Caco-2 (cell line): ENCODE measurements around the gene METTL25. TPM values are rescaled to one million over a fixed set of nuclear protein-coding genes. Genes with fewer than 3 reads are reported as not detected.

Experiments used
- BruUV-seq: library from RNA; stranded (reverse); fragments of 400-500 nt; replicated peaks from 2 replicates; lab custom pipeline; 2021; lab: Mats Ljungman, UMichigan
- CTCF ChIA-PET: fragments of 300-600 bp; sonication (Branson Sonifier 250); formaldehyde crosslinking; loops from one replicate; lab custom pipeline; 2022; ENCODE audit warnings: antibody characterized with exemption; lab: Charles Lee
- POLR2A ChIA-PET: fragments of 300-600 bp; sonication (Branson Sonifier 250); formaldehyde crosslinking; loops from one replicate; lab custom pipeline; 2022; ENCODE audit warnings: antibody characterized with exemption; lab: Charles Lee
- DNase-seq, 2 experiments: peaks; one replicate each; pipeline versions ENCODE4 v3.0.0 to v3.0.0-alpha.2; 2020 to 2022
- H3K27me3 ChIP-seq: replicated peaks from 2 replicates; pipeline ENCODE4 v1.6.0; 2011; ENCODE audit warnings: low read length; ENCODE audit not compliant: control insufficient read depth, insufficient read depth
- H3K36me3 ChIP-seq: 2 replicates; pipeline ENCODE4 v1.5.1; 2011; ENCODE audit warnings: low read length; ENCODE audit not compliant: control insufficient read depth, insufficient read depth
- H3K4me1 ChIP-seq: fragments of 250-450 bp; sonication (Bioruptor Pico); 2 replicates; pipeline ENCODE4 v1.5.1; 2020; ENCODE audit warnings: mild to moderate bottlenecking
- H3K4me3 ChIP-seq: 2 replicates; pipeline ENCODE4 v1.5.1; 2011; ENCODE audit warnings: low read depth, mild to moderate bottlenecking, control low read depth, low read length
- H3K9me3 ChIP-seq: fragments of 250-450 bp; sonication (Bioruptor Pico); 2 replicates; pipeline ENCODE4 v1.5.1; 2020; ENCODE audit warnings: mild to moderate bottlenecking, moderate library complexity
- H3K27ac Mint-ChIP-seq: one replicate; pipeline ENCODE4 v1.8.0; 2022; ENCODE audit warnings: mixed read lengths; ENCODE audit not compliant: unreplicated experiment
- H3K27me3 Mint-ChIP-seq: one replicate; pipeline ENCODE4 v1.8.0; 2022; ENCODE audit warnings: mixed read lengths; ENCODE audit not compliant: insufficient read depth, unreplicated experiment
- H3K36me3 Mint-ChIP-seq: one replicate; pipeline ENCODE4 v1.8.0; 2022; ENCODE audit warnings: mild to moderate bottlenecking, mixed read lengths; ENCODE audit not compliant: insufficient read depth, unreplicated experiment
- H3K4me1 Mint-ChIP-seq: one replicate; pipeline ENCODE4 v1.8.0; 2022; ENCODE audit warnings: low read depth, mixed read lengths; ENCODE audit not compliant: unreplicated experiment
- H3K4me3 Mint-ChIP-seq: one replicate; pipeline ENCODE4 v1.8.0; 2022; ENCODE audit warnings: mild to moderate bottlenecking, moderate library complexity, mixed read lengths; ENCODE audit not compliant: unreplicated experiment
- H3K9me3 Mint-ChIP-seq: one replicate; pipeline ENCODE4 v1.8.0; 2022; ENCODE audit warnings: mixed read lengths; ENCODE audit not compliant: unreplicated experiment
- CTCF ChIP-seq, 2 experiments: fragments of 200-600 bp in 1 of 2; IDR thresholded peaks; 1 replicate in 1 of 2; 2 replicates in 1 of 2; pipeline versions ENCODE4 v1.5.1 to v1.8.0; 2011 to 2022; ENCODE audit warnings: antibody characterized with exemption in 1 of 2, control low read depth in 1 of 2, inconsistent platforms in 1 of 2, low read depth in 1 of 2, low read length in 1 of 2, mild to moderate bottlenecking in 1 of 2, moderate library complexity in 1 of 2; ENCODE audit not compliant: insufficient read depth in 1 of 2, severe bottlenecking in 1 of 2, unreplicated experiment in 1 of 2
- intact Hi-C: fragments of 100-400 bp; cut with micrococcal nuclease; formaldehyde crosslinking; loops from one replicate; pipeline ENCODE4 v1.10.0; 2022; ENCODE audit not compliant: unreplicated experiment
- total RNA-seq: library from RNA; stranded (reverse); gene quantifications from 2 replicates; pipeline ENCODE4 v1.2.3, GENCODE V29; 2022

METTL25 gene
- total RNA-seq, 1 experiment from 2014 or later, result 8.4 TPM

- Mint-ChIP-seq H3K36me3 (no peaks in the 10 kb centered on the region), H3K27ac (no peak overlapping the region), H3K27me3 (no peaks in the 10 kb centered on the region), H3K4me1 (no peaks in the 10 kb centered on the region), H3K9me3 (no peaks in the 10 kb centered on the region), H3K4me3 (no peak overlapping the region)
- no peaks in the 10 kb centered on the region for H3K36me3 ChIP-seq
- POLR2A ChIA-PET, result no interaction called here
- no peaks in the 10 kb centered on the region for H3K4me1 ChIP-seq
- intact Hi-C loops, result no loop called here
- TF ChIP-seq CTCF (IDR thresholded peaks at IDR 0.05; ENCODE audit: insufficient read depth in 1 of 2, low read depth in 1 of 2, low read length in 1 of 2, severe bottlenecking in 1 of 2, unreplicated experiment in 1 of 2), result no peak
- no peak for DNase-seq
- BruUV-seq, result no TSS peak
- no peak overlapping the region for H3K4me3 ChIP-seq
- no peaks in the 10 kb centered on the region for H3K27me3 ChIP-seq
- CTCF ChIA-PET, result no interaction called here
- no peaks in the 10 kb centered on the region for H3K9me3 ChIP-seq
Observed at GRCh38 chr12:82434392-82434911, 76.1 kb downstream of the METTL25 start.

- Mint-ChIP-seq H3K27ac (no peak overlapping the region), H3K9me3 (no peaks in the 10 kb centered on the region), H3K27me3 (no peaks in the 10 kb centered on the region), H3K4me3 (no peak overlapping the region), H3K4me1 (no peaks in the 10 kb centered on the region), H3K36me3 (no peaks in the 10 kb centered on the region)
- CTCF ChIA-PET, result no interaction called here
- Histone ChIP-seq H3K4me1 (no peaks in the 10 kb centered on the region), H3K27me3 (no peaks in the 10 kb centered on the region), H3K9me3 (no peaks in the 10 kb centered on the region), H3K4me3 (no peak overlapping the region), H3K36me3 (no peaks in the 10 kb centered on the region)
- POLR2A ChIA-PET, result no interaction called here
- intact Hi-C loops, result no loop called here
- no peak for TF ChIP-seq CTCF (IDR thresholded peaks at IDR 0.05; ENCODE audit: insufficient read depth in 1 of 2, low read depth in 1 of 2, low read length in 1 of 2, severe bottlenecking in 1 of 2, unreplicated experiment in 1 of 2)
- no TSS peak for BruUV-seq
- DNase-seq, result no peak
Observed at GRCh38 chr12:82436354-82436753, 78.0 kb downstream of the METTL25 start.

- ChIA-PET POLR2A (no interaction called here), CTCF (no interaction called here)
- H3K9me3 ChIP-seq, result no peaks in the 10 kb centered on the region
- no peak for TF ChIP-seq CTCF (IDR thresholded peaks at IDR 0.05; ENCODE audit: insufficient read depth in 1 of 2, low read depth in 1 of 2, low read length in 1 of 2, severe bottlenecking in 1 of 2, unreplicated experiment in 1 of 2)
- H3K4me3 ChIP-seq, result no peak overlapping the region
- H3K27me3 ChIP-seq, result no peaks in the 10 kb centered on the region
- DNase-seq, result no peak
- Mint-ChIP-seq H3K27me3 (no peaks in the 10 kb centered on the region), H3K9me3 (no peaks in the 10 kb centered on the region), H3K4me3 (no peak overlapping the region), H3K27ac (no peak overlapping the region), H3K4me1 (no peaks in the 10 kb centered on the region), H3K36me3 (no peaks in the 10 kb centered on the region)
- no TSS peak for BruUV-seq
- intact Hi-C loops, result no loop called here
- H3K4me1 ChIP-seq, result no peaks in the 10 kb centered on the region
- no peaks in the 10 kb centered on the region for H3K36me3 ChIP-seq
Observed at GRCh38 chr12:82437744-82438143, 79.4 kb downstream of the METTL25 start.
